Amygdala (tissue), 56 donors: Measurements from ENCODE around the gene CLEC10A.
"Not testable (repeated sequence)": the region's sequence is repeated elsewhere in the genome, so short reads cannot be mapped to it uniquely, and the experiment has no call there.

ENCODE experiments used
- DNase-seq, 56 donors: peaks; one replicate each; lab custom pipeline; 2025; lab: John Stamatoyannopoulos, UW

The CLEC10A gene

DNA sequence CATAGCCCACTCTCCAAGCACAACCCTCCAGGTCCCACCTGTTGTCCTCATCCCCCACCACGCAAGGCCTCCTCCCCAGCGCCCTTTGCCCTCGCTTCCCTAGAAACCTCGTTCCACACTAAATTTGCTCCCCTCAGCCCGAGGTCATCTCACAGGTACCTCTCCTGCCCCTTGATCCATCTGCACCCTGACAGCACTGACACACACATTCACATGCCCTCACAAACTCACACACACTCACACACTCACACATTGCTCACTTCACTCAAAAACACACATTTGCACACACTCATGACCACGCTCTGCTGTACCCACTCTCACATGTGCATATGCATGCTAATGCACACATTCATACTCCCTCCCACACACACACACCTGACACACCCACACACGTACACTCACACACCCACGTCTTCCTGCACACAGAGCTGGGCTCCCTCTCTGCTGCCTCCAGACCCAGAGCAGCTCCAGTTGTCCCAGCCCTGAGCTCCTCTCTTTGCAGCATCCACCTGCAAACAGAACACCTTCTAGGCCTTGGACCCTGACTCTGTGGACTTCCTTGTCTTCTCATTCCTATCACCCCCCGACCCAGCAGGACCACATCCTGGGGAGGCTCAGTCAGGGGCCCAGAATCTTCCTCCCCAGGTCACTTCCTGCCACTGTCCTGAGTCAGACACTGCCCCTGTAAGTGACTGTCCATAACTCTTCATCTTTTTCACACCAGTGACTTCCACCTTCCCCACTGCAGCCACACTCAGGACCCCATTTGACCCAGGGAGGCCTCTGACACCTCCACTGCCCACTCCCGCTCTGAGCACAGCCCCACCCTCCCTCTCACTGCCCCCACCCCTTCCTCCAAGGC lies 29.6 kb upstream of the CLEC10A start:
- no peak for DNase-seq

DNA sequence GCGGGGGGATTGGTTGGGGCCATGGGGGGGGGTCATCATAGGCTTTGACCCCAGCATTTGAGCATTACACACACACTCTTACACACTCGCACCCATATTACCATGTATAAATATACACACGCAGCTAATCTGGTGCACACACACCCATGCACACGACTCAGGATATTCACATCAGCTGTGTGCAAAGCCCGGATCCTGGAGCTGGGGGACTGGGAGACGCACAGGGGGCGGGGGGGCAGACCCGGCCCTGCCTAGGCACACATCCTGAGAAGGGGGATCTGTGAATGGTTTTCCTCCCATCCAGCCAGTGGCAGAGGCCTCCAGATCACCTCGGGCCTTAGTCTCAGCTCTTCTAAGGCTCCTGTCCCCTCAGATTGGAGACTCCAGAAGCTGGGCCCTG lies 28.9 kb upstream of the CLEC10A start:
- no peak for DNase-seq

DNA sequence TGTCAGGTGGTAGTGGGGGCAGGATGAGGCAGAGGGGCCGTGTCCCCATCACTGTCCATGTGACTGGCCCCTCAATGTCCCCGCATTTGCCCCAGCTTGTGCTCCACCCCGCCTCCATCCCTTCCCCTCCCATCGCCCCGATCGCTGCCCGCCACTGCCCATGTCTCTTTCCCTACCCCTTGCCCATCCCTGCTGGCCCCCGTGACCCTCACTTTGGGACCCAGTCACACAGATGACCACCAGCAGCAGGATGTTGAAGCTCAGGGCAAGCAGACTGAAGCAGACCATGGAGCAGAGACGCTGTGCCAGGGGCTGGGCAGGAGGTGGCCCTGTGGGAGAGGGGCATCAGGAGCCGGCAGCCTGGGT lies 28.5 kb upstream of the CLEC10A start:
- DNase-seq, result no peak

DNA sequence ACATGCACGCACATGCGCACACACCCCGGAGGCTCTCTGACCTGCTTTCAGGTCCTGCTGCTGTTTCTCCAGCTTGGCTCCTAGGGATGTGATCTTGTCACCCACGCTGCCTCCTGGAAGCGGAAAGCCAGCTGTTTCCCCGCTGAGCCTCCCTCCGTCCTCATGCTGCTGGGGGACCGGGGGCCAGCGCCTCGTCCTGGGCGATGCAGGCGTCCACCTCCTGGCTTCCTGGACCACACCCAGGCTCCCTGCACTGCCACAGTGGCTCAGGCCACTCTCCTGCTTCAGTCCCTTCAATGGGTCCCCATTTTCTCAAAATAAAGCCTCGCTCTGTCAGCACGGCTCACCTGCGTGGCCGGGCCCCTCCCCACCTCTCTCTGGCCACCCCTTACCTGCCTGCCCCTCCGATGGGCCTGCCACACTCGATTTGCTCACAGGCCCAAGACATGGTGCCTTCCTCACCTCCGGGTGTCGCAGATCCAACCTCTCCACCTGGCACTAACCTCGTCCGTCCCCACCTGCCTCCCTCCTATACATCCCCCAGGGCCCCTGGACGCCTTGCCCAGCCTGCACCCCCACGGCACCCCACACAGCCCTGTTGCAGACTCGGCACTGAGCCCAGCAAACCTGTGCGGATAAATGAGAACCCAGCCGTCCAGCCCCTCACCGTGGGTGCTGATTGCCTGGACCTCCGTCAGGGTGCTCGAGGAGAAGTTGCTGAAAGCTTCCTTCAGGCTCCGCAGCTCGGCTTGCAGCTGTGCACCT lies 27.9 kb upstream of the CLEC10A start:
- no peak for DNase-seq

DNA sequence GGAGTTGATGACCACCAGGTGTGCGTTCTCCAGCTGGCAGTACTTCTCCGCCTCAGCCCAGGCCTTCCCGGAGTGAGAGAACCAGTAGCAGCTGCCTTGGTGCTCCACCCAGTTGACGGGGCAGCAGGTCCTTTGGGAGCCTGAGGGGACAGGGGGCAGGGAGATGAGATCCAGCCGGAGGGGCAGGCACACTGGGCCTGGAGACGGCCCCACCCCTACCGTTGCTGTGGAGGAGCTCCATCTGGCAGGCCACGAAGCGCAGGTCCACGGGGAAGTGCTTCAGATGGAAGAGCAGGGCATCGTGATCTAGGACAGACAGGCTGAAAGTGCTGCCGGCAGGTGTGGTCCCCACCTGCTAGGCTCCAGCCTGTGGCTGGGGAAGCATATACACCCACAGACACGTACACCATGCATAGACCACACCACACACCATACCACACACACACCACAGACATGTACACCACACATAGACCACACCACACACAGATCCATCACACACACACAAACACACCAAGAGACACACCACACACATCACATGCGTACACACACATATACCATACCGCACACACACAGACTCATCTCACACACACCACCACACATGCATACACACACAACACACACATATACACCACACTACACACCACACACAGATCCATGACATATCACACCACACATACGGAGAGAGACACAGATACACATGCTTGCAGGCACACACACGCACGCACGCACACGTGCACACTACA lies 27.1 kb upstream of the CLEC10A start:
- no peak for DNase-seq

DNA sequence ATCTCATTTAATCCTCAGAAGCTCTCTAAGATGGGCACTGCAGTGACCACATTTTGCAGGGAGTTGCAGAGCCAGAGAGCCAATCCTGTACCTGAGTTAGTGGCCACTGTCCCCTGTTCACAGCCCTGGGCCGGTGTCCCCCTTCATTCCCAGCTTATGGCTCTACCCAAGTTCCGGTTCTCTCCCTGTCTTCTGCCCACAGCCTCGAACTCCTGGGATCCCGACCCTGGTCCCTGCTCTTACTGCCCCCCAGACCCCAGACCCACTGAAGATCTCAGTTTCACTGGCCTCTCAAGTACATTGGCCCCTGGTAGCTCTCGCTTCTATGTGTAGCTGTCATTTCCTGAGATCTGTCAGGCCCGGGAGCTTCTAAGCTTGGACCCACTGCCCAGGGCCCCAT lies 22.4 kb upstream of the CLEC10A start:
- no peak for DNase-seq

DNA sequence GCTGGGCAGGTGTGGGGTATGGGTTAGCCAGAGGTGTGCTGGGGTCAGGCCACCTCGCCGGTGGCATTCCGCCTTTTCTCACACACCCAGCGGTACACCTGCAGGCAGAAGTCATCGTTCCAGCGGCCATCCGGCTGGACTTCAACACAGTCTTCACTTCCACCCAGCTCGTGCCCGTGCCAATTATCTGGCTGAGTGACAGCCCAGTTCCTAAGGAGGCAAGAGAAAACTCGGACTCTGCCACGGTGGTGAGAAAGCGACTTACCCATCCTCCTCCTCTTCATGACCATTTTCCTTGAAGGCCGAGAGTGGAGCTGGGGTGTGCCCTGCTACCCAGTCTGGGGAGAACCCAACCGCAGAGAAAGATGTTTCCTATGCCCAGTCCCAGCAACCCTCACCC lies 21.5 kb upstream of the CLEC10A start:
- no peak for DNase-seq

DNA sequence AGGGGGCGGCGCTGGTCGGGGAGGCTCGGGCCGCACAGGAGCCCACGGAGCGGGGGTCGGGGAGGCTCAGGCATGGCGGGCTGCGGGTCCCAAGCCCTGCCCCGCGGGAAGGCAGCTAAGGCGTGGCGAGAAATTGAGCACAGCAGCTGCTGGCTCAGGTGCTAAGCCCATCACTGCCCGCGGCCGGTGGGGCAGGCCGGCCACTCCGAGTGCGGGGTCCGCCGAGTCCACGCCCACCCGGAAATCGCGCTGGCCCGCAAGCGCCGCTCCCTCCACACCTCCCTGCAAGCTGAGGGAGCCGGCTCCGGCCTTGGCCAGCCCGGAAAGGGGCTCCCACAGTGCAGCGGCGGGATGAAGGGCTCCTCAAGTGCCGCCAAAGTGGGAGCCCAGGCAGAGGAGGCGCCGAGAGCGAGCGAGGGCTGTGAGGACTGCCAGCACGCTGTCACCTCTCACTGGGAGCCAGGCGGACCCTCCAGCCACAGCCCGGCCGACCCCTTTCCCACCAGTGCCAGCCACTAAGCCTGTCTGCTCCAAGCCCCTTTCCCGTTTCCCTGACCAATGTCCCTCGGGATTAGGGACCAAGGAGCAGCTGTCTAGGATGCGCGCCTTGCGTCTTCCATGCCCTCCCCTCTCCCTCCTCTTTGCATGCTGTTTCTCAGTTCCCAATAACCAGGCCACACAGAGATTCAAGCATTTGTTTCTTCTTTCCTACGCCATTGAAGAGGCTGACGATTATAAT lies 20.8 kb upstream of the CLEC10A start:
- not testable (repeated sequence) for DNase-seq

DNA sequence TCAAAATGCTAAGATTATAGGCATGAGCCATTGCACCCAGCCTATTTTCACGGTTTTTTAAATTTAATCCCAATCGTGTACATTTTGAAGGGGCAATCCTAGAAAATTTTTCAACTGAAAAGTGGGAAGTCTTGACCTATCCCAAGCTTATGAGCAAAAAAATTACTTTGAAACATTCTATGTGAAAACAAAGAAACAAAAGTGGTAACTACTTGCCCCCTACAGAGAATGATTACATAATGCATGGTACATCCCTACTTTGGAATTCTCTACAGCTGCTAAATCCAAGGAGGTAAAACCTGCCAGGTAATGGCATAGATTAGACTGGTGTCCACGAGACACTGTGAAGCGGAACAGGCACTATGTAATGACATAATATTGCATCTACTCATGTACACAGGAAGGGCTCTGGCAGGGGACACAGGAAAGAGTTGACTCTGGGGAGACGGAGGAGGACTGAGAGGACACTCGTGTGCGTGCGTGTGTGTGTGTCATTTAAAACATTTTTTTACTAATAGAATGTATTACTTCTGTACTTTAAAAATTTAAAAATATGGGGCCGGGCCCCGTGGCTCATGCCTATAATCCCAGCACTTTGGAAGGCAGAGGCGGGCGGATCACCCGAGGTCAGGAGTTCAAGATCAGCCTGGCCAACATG lies 18.9 kb upstream of the CLEC10A start:
- no peak for DNase-seq

DNA sequence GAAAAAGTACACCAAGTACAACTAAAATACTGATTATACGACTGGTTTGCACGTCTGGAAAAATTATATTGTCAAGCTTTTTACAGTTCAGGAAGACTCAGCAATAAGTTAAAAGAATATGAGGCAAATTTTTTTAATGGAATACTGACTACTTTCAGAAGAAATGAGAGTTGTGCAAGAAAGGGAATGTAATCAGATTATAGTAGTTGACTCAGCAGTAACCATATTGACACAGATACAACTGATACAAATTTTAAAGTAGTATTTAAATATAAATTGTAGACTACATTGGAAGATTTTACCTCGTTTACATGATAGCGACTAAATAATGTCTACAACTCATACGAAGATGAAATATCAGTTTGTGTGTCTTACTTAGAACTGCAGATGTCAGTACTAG lies 17.9 kb upstream of the CLEC10A start:
- no peak for DNase-seq

DNA sequence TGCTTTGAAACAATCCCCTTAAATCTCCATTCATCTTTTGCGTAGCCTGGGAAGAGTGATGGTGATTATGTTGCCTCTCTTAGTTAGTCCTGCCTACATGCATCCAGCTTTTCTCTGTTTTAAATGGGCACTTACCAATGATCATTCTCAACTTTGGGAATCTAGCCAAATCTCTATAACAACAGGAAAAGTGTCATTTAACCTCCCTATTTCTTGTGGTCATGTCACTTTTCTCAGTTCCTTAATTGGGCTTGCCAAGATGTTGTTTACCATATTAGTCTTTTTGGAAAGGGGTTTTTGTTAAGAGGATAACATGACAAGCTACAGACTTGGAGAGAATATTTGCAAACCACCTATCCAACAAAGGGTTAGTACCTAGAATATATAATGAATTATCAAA lies 15.6 kb upstream of the CLEC10A start:
- DNase-seq, result no peak

DNA sequence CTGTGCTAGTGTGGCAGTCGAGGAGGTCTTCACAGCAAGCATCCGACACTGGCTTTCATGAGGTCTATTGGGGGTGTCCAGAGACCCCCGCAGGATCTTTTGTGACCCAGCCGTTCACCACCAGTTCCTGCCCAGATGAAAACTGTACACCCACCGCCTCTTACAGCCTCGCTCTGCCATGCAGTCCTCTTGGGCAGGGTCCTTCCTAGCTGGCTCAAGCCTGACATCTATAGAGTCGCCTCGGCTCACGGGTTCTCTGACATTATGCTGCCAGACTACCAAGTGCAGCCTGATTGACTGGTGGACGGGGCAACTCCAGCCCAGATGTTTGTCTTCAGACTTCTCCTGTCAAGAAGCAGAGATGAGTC lies 14.6 kb upstream of the CLEC10A start:
- DNase-seq, result no peak

DNA sequence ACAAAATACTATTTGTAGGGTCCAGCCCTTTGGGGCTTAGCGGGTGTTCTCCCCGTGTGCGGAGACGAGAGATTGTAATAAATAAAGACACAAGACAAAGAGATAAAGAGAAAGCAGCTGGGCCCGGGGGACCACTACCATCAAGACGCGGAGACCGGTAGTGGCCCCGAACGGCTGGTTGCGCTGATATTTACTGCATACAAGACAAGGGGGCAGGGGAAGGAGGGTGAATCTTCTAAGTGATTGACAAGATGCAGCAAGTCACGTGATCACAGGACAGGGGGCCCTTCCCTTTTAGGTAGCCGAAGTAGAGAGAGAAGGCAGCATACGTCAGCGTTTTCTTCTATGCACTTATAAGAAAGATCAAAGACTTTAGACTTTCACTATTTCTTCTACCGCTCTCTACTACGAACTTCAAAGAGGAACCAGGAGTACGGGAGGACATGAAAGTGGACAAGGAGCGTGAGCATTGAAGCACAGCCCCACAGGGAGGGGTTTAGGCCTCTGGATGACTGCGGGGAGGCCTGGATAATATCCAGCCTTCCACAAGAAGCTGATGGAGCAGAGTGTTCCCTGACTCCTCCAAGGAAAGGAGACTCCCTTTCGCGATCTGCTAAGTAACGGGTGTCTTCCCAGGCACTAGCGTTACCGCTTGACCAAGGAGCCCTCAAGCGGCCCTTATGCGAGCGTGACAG lies 11.4 kb upstream of the CLEC10A start:
- not testable (repeated sequence) for DNase-seq

DNA sequence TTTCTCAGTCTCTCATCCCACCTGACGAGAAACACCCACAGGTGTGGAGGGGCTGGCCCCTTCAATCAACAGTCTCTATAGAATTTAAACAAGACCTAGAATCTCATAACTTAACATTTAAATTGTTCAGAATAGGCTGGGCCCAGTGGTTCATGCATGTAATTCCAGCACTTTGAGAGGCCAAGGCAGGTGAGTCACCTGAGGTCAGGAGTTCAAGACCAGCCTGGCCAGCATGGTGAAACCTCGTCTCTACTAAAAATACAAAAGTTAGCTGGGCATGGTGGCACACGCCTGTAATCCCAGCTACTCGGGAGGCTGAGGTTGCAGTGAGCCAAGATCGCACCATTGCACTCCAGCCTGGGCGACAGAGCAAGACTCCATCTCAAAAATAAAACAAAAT lies 9.5 kb upstream of the CLEC10A start:
- DNase-seq, result not testable (repeated sequence)

DNA sequence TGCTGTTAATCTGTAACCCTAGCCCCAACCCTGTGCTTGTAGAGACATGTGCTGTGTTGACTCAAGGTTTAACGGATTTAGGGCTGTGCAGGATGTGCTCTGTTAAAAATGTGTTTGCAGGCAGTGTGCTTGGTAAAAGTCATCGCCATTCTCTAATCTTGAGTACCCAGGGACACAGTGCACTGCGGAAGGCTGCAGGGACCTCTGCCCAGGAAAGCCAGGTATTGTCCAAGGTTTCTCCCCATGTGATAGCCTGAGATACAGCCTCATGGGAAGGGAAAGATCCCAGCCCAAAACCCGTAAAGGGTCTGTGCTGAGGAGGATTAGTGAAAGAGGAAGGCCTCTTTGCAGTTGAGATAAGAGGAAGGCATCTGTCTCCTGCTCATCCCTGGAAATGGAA lies 8.4 kb upstream of the CLEC10A start:
- not testable (repeated sequence) for DNase-seq

DNA sequence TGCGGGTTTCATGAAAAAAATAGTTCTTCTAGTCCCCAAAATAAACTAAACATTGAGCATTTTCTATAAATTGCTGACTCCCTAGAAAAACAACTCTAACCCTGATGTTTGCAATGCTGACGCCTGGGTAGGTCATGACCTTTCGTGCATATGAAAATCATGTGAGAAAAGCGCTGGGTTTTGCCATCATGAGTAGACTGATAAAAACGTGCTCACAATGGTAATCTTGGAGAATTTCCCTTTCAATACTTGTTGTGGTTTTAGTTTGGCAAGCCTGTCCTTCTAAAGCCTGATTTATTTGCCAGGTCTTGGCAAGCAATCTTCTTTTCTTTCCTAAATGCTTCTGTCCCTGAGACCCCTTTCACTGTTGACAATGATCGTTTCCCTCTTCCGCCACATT lies 4.0 kb upstream of the CLEC10A start:
- no peak for DNase-seq

DNA sequence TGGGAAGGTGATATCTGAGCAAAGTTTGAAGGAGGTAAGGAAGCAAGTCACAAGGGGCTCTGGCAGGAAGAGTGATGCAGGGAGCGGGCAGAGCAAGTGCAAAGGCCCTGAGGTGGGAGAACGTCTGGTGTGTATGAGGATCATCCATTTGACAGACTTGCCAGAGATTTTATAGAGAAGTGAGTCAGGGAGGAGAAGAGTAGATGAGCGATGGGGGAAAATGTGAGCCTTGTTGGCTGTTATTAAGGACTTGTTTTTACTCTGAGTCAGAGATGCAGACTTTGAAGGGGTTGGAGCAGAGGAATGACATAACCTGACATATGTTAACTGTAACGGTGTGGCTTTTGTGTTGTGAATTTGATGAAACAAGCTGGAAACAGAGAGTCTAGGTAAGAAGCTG lies 3.5 kb upstream of the CLEC10A start:
- no peak for DNase-seq

DNA sequence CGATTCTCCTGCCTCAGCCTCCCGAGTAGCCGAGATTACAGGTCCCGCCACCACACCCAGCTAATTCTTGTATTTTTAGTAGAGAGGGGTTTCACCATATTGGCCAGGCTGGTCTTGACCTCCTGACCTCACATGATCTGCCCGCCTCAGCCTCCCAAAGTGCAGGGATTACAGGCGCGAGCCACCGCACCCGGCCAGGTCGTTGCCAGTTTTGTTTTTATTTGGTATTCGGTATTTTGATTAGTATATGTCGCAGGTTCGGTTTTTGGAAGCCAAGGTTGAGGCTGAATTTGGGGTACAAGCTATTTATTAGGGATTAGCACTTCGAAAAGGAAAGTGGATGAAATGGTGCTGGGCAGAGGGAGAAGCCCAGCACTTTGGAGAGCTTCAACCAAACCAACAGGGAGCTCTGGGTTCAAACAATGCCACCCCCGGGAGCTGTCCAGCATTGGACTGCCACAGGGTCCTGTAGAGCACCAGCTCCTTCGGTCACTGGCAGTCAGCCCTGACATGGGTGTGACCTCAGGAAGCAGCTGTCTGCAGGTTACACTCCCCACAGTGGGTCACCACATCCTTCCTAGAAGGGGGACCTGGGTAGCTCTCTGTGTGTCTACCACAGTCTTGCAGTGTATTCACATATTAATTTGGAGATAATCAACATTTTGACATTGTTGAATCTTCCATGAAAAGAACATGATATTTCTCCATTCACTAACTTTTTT lies 1.5 kb upstream of the CLEC10A start:
- DNase-seq, result no peak
